Thyroid gland (tissue), 4 donors: ENCODE data around the gene SPOCK2. TPM values are rescaled to one million over a fixed set of nuclear protein-coding genes. Genes with fewer than 3 reads are reported as not detected.

Experiments
- DNase-seq, 2 donors: peaks; one replicate each; pipeline ENCODE4 v3.0.0-alpha.2; 2019
- H3K27ac ChIP-seq, 3 donors: fragments of 200-600 bp; sonication (generic); 1 replicate in 2 of 3; 2 replicates in 1 of 3; pipeline ENCODE4 v1.5.1; 2016 to 2019; ENCODE audit warnings: mild to moderate bottlenecking in 1 of 3, moderate library complexity in 1 of 3
- H3K27me3 ChIP-seq: fragments of 200-600 bp; sonication (generic); one replicate; pipeline ENCODE4 v1.5.1; 2019
- H3K36me3 ChIP-seq, 2 donors: fragments of 200-600 bp; sonication (generic); one replicate each; pipeline ENCODE4 v1.5.1; 2016 to 2019
- H3K4me1 ChIP-seq, 2 donors: fragments of 200-600 bp; sonication (generic); one replicate each; pipeline ENCODE4 v1.5.1; 2017 to 2019
- H3K4me3 ChIP-seq, 3 donors: fragments of 200-600 bp; sonication (generic); replicated peaks in 1 of 3; 1 replicate in 2 of 3; 2 replicates in 1 of 3; pipeline ENCODE4 v1.5.1; 2016; ENCODE audit warnings: mild to moderate bottlenecking in 1 of 3
- H3K9me3 ChIP-seq: fragments of 200-600 bp; sonication (generic); one replicate; pipeline ENCODE4 v1.5.1; 2017
- POLR2A ChIP-seq, 2 donors: fragments of 450-650 bp; IDR thresholded peaks; one replicate each; pipeline ENCODE4 v1.6.1; 2017; ENCODE audit warnings: antibody characterized with exemption in 2 of 2, mild to moderate bottlenecking in 2 of 2, moderate library complexity in 1 of 2
- WGBS, 2 donors: methylation state at CpG; one replicate each; pipeline ENCODE4 v1.1.5; 2017; 5-methylcytosine and 5-hydroxymethylcytosine counted together
- intact Hi-C: fragments of 100-400 bp; cut with DNase I; formaldehyde crosslinking; loops from one replicate; pipeline ENCODE4 v1.15.1; 2023
- total RNA-seq, 4 donors: library from RNA; depleted of rRNA; stranded (reverse); fragments of >200 nt; gene quantifications; one replicate each; pipeline ENCODE4 v1.2.3, GENCODE V29; 2016
- TF ChIP-seq, protein P1 (sequence below), 6 experiments: fragments of 200-600 bp in 3 of 6; fragments of 450-650 bp in 3 of 6; sonication (generic) in 3 of 6; IDR thresholded peaks; one replicate each; pipeline ENCODE4 v1.5.1; 2016 to 2019; ENCODE audit warnings: antibody characterized with exemption in 6 of 6, mild to moderate bottlenecking in 2 of 6, inconsistent platforms in 1 of 6, moderate library complexity in 1 of 6

The SPOCK2 gene
- total RNA-seq, 4 donors from 2014 or later: 4.3 to 17.6 (median 13.5) TPM

DNA sequence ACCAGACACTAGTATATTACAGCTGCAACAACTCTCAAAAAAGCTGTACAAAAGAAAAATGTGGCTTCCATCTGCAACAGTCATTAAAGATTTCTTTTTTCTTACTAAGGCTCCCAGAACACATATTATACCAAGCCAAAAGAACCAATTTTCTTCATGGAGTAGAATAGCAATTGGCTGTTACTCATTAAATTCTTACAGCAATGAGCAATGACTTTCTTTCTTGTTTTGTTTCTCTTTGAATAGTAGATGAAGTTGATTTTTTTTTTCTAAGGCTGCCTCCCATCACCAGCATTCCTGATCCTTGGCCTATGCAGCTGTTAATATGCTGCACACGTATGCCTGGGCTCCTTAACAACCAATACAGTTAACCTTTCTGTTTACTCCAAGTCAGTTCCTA lies 36.6 kb upstream of the SPOCK2 start:
- Histone ChIP-seq H3K27me3 (no peaks in the 10 kb centered on the region), H3K9me3 (no peaks in the 10 kb centered on the region), H3K27ac (no peak overlapping the region), H3K4me1 (peaks cover 12 to 13% of the 10 kb centered on the region in 2 donors), H3K36me3 (no peaks in the 10 kb centered on the region), H3K4me3 (no peak overlapping the region)
- intact Hi-C loops: loop anchor here (5.0 kb wide), 1 partner anchor 212 kb away; no protein-coding TSS in a partner anchor
- TF ChIP-seq, protein P1, sequence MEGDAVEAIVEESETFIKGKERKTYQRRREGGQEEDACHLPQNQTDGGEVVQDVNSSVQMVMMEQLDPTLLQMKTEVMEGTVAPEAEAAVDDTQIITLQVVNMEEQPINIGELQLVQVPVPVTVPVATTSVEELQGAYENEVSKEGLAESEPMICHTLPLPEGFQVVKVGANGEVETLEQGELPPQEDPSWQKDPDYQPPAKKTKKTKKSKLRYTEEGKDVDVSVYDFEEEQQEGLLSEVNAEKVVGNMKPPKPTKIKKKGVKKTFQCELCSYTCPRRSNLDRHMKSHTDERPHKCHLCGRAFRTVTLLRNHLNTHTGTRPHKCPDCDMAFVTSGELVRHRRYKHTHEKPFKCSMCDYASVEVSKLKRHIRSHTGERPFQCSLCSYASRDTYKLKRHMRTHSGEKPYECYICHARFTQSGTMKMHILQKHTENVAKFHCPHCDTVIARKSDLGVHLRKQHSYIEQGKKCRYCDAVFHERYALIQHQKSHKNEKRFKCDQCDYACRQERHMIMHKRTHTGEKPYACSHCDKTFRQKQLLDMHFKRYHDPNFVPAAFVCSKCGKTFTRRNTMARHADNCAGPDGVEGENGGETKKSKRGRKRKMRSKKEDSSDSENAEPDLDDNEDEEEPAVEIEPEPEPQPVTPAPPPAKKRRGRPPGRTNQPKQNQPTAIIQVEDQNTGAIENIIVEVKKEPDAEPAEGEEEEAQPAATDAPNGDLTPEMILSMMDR (IDR thresholded peaks at IDR 0.05): no peak
- TF ChIP-seq POLR2A (IDR thresholded peaks at IDR 0.05): no peak
- WGBS, 2 donors: 81 to 83% methylated on average over 1 of the region's 1 CpG
- no peak for DNase-seq

DNA sequence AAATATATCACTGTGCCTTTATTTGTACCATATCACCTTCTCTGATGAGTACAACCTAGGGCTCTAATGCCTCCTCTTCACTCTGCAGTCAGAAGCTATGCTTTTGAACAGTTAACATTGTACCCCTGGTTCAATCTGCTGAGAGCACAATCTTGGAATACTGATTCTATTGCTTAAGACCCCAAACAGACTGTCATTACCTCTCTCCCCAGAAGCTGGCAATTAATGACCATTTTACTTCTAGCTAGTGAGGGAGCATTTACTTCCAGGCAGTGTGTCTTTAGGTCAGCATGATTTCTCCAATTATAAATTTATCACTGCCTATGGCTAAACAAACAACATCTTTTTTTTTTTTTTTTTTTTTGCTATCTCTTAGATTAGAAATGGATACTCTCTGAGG lies 36.0 kb upstream of the SPOCK2 start:
- no peaks in the 10 kb centered on the region for H3K9me3 ChIP-seq
- H3K36me3 ChIP-seq: no peaks in the 10 kb centered on the region
- H3K4me3 ChIP-seq: no peak overlapping the region
- intact Hi-C loops: no loop called here
- H3K27ac ChIP-seq: no peak overlapping the region
- H3K27me3 ChIP-seq: no peaks in the 10 kb centered on the region
- TF ChIP-seq POLR2A (IDR thresholded peaks at IDR 0.05): no peak
- TF ChIP-seq, protein P1 (IDR thresholded peaks at IDR 0.05): no peak
- DNase-seq: no peak
- peaks cover 12 to 13% of the 10 kb centered on the region in 2 donors for H3K4me1 ChIP-seq

DNA sequence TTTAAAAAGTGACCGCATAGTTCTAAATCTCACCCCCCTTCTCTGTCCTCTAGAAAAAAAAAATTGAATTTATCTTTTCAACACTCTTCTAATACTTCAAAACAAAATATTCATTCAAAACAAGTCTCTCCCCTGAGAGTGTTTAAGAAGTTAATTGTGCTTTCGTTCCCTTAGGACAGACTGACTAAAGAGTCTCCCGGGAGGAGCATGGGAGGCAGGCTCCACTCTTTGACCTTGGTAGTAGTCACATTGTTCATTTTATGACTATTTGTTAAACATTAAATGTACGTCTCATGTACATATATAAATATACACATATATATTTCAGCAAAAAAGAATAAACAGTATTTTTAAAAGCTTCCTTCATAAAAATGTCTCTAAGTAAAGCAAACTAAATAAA lies 35.3 kb upstream of the SPOCK2 start:
- intact Hi-C loops: no loop called here

DNA sequence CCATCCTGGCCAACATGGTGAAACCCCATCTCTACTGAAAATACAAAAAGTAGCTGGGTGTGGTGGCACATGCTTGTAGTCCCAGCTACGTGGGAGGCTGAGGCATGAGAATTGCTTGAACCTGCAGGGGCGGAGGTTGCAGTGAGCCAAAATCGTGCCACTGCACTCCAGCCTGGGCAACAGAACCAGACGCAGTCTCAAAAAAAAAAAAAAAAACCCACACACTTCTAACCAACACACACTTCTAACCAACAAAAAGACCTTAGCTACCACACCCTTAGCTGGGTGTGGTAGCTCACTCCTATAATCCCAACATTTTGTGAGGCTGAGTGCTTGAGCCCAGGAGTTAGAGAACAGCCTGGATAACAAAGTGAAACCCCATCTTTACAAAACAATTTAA lies 33.9 kb upstream of the SPOCK2 start:
- intact Hi-C loops: no loop called here
- Histone ChIP-seq H3K27ac (no peak overlapping the region), H3K4me1 (peaks cover 11% of the 10 kb centered on the region in 2 donors), H3K9me3 (no peaks in the 10 kb centered on the region), H3K27me3 (no peaks in the 10 kb centered on the region), H3K36me3 (no peaks in the 10 kb centered on the region), H3K4me3 (no peak overlapping the region)
- WGBS, 2 donors: 97% methylated on average over 4 of the region's 4 CpGs
- DNase-seq: no peak
- TF ChIP-seq POLR2A (IDR thresholded peaks at IDR 0.05): no peak
- TF ChIP-seq, protein P1 (IDR thresholded peaks at IDR 0.05): no peak

More for the DNA sequence above, 35.3 kb upstream of the SPOCK2 start:
- H3K4me3 ChIP-seq: no peak overlapping the region
- no peak for TF ChIP-seq POLR2A (IDR thresholded peaks at IDR 0.05)
- TF ChIP-seq, protein P1 (IDR thresholded peaks at IDR 0.05): no peak
- peaks cover 12 to 13% of the 10 kb centered on the region in 2 donors for H3K4me1 ChIP-seq
- 92% methylated on average over 4 of the region's 4 CpGs for WGBS, 2 donors
- H3K9me3 ChIP-seq: no peaks in the 10 kb centered on the region
- H3K27me3 ChIP-seq: no peaks in the 10 kb centered on the region
- H3K27ac ChIP-seq: no peak overlapping the region
- no peak for DNase-seq
- H3K36me3 ChIP-seq: no peaks in the 10 kb centered on the region

DNA sequence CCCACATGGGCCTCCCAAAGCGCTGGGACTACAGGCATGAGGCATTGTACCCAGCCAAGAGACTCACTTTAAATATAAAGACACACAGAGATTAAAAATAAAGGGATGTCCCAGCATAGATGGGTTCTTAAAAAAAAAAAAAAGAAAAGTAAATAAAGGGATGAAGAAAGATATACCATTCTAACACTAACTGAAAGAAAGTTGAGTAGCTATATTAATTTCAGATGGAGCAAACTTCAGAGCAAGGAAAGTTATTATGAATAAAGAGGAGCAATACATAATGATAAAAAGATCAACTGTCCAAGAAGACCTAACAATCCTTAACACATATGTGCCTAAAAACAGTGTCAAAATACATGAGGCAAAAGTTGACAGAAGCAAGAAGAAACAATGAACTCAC lies 33.0 kb upstream of the SPOCK2 start:
- DNase-seq: no peak
- peaks cover 3% of the 10 kb centered on the region in 2 donors for H3K4me1 ChIP-seq
- H3K9me3 ChIP-seq: no peaks in the 10 kb centered on the region
- H3K36me3 ChIP-seq: no peaks in the 10 kb centered on the region
- TF ChIP-seq, protein P1 (IDR thresholded peaks at IDR 0.05): no peak
- TF ChIP-seq POLR2A (IDR thresholded peaks at IDR 0.05): no peak
- H3K27me3 ChIP-seq: no peaks in the 10 kb centered on the region
- H3K4me3 ChIP-seq: no peak overlapping the region
- 96 to 100% methylated on average over 1 of the region's 1 CpG for WGBS, 2 donors
- H3K27ac ChIP-seq: no peak overlapping the region
- intact Hi-C loops: no loop called here
